K562 (cell line): ENCODE measurements around the gene CDC14B. TPM values are rescaled to one million over a fixed set of nuclear protein-coding genes. Genes with fewer than 3 reads are reported as not detected.
A peak's percentile ranks its signal among the peaks of the same experiment; 100 is the strongest.

Experiments
- ATAC-seq: fragments of 200-7000 bp; cut with Tn5 transposase; 3 replicates; pipeline ENCODE4 v1.9.1; 2020; ENCODE audit warnings: moderate library complexity
- BruUV-seq: library from RNA; stranded (reverse); fragments of 400-500 nt; replicated peaks from 2 replicates; lab custom pipeline; 2021; lab: Mats Ljungman, UMichigan
- CTCF ChIA-PET: fragments of 300-600 bp; formaldehyde crosslinking; extraction: SDS; loops from one replicate; lab custom pipeline; 2021; ENCODE audit warnings: low intra/inter-chr PET ratio; lab: Yijun Ruan, JAX
- POLR2A ChIA-PET: fragments of 300-600, 350-650 bp; sonication (Branson Sonifier 250); formaldehyde crosslinking; extraction: SDS; loops from one replicate; lab custom pipeline; 2021; ENCODE audit warnings: antibody characterized with exemption, inconsistent platforms; lab: Yijun Ruan, JAX
- DNase-seq, 4 experiments: peaks; one replicate each; pipeline versions ENCODE4 v3.0.0 to v3.0.0-alpha.2; 2011 to 2018; ENCODE audit warnings: low spot score in 3 of 4, mixed read lengths in 3 of 4; ENCODE audit errors: extremely low read depth in 1 of 4
- FAIRE-seq: peaks from 2 replicates; lab custom pipeline; 2011; peaks lifted over from hg19 to GRCh38; lab: Jason Lieb, UNC
- H2AFZ ChIP-seq: 2 replicates; pipeline ENCODE4 v1.6.0; 2011; ENCODE audit warnings: low read depth, low read length, control low read depth, inconsistent platforms
- H3K27ac ChIP-seq: fragments of 200-600 bp; 3 replicates; pipeline ENCODE4 v1.8.0; 2011; ENCODE audit warnings: low read depth, mild to moderate bottlenecking, control low read depth, inconsistent platforms, low read length, moderate library complexity, mixed read lengths; ENCODE audit errors: extremely low read depth
- H3K27me3 ChIP-seq, 2 experiments: fragments of 300-600 bp in 1 of 2; 2 replicates in 1 of 2; 3 replicates in 1 of 2; pipeline versions ENCODE4 v1.6.0 to v1.8.0; 2011; ENCODE audit warnings: inconsistent platforms in 2 of 2, low read length in 2 of 2, mild to moderate bottlenecking in 1 of 2, mixed read lengths in 1 of 2, moderate library complexity in 1 of 2; ENCODE audit not compliant: control insufficient read depth in 2 of 2, insufficient read depth in 2 of 2
- H3K36me3 ChIP-seq: fragments of 300-600 bp; 3 replicates; pipeline ENCODE4 v1.8.0; 2011; ENCODE audit warnings: mild to moderate bottlenecking, low read length, inconsistent platforms; ENCODE audit not compliant: control insufficient read depth, insufficient read depth
- H3K4me1 ChIP-seq, 2 experiments: fragments of 200-600 bp in 1 of 2; replicated peaks in 1 of 2; 2 replicates in 1 of 2; 3 replicates in 1 of 2; pipeline versions ENCODE4 v1.5.1 to v1.8.0; 2011; ENCODE audit warnings: inconsistent platforms in 2 of 2, low read length in 2 of 2, mild to moderate bottlenecking in 1 of 2, mixed read lengths in 1 of 2, moderate library complexity in 1 of 2; ENCODE audit not compliant: control insufficient read depth in 2 of 2, insufficient read depth in 2 of 2
- H3K4me2 ChIP-seq: 2 replicates; pipeline ENCODE4 v1.6.1; 2011; ENCODE audit warnings: low read length, control low read depth, inconsistent platforms, mixed read lengths; ENCODE audit not compliant: insufficient read depth
- H3K4me3 ChIP-seq: fragments of 200-600 bp; sonication (generic), shearing (Covaris generic); 2 replicates; pipeline ENCODE4 v1.5.1; 2016; ENCODE audit warnings: control low read depth, inconsistent platforms
- H3K79me2 ChIP-seq: fragments of 200-600 bp; 3 replicates; pipeline ENCODE4 v1.8.0; 2011; ENCODE audit warnings: low read length, inconsistent platforms; ENCODE audit not compliant: control insufficient read depth, insufficient read depth
- H3K9ac ChIP-seq, 2 experiments: 2 replicates each; pipeline versions ENCODE4 v1.6.0 to v1.6.1; 2011; ENCODE audit warnings: low read depth in 2 of 2, low read length in 2 of 2, control low read depth in 1 of 2, inconsistent platforms in 1 of 2, mild to moderate bottlenecking in 1 of 2, mixed read lengths in 1 of 2; ENCODE audit not compliant: insufficient read depth in 1 of 2
- H3K9me1 ChIP-seq: one replicate; pipeline ENCODE4 v1.6.0; 2011; ENCODE audit warnings: inconsistent platforms, mild to moderate bottlenecking, low read length, moderate library complexity; ENCODE audit not compliant: control insufficient read depth, insufficient read depth
- H3K9me3 ChIP-seq: replicated peaks from 2 replicates; pipeline ENCODE4 v1.5.1; 2011; ENCODE audit warnings: low read depth, low read length, inconsistent platforms; ENCODE audit not compliant: control insufficient read depth, insufficient read depth
- H4K20me1 ChIP-seq: replicated peaks from 2 replicates; pipeline ENCODE4 v1.6.1; 2011; ENCODE audit warnings: low read length, inconsistent platforms, mixed read lengths; ENCODE audit not compliant: control insufficient read depth, insufficient read depth
- C11orf30 ChIP-seq: fragments of 450-650 bp; IDR thresholded peaks from 2 replicates; pipeline ENCODE4 v1.6.1; 2016; ENCODE audit warnings: low read depth, mild to moderate bottlenecking
- KAT8 ChIP-seq: fragments of 450-650 bp; IDR thresholded peaks from 2 replicates; pipeline ENCODE4 v1.6.1; 2016; ENCODE audit warnings: low read depth, mild to moderate bottlenecking
- KHSRP ChIP-seq: fragments of 450-650 bp; IDR thresholded peaks from 2 replicates; pipeline ENCODE4 v1.6.1; 2017
- MAFF ChIP-seq: IDR thresholded peaks from 2 replicates; pipeline ENCODE4 v1.6.1; 2012; ENCODE audit warnings: low read length, improper control_type of control experiment
- MAFG ChIP-seq: fragments of 450-650 bp; conservative IDR thresholded peaks from 2 replicates; pipeline ENCODE4 v1.6.1; 2016; ENCODE audit warnings: missing genetic modification characterization, missing compliant biosample characterization
- MAFK ChIP-seq: IDR thresholded peaks from 2 replicates; pipeline ENCODE4 v1.6.1; 2011; ENCODE audit warnings: low read length, improper control_type of control experiment
- SRSF3 ChIP-seq: fragments of 200-400 bp; formaldehyde crosslinking; IDR thresholded peaks from 2 replicates; pipeline ENCODE4 v1.6.1; 2016; ENCODE audit warnings: mild to moderate bottlenecking, low read length, moderate library complexity; ENCODE audit not compliant: insufficient read depth
- YBX1 ChIP-seq: fragments of 450-650 bp; IDR thresholded peaks from 2 replicates; pipeline ENCODE4 v1.7.1; 2016; ENCODE audit warnings: mild to moderate bottlenecking
- ZNF316 ChIP-seq: fragments of 450-650 bp; IDR thresholded peaks from 2 replicates; pipeline ENCODE4 v1.6.1; 2016
- WGBS: fragments of 100-300 bp; shearing (Covaris generic); methylation state at CpG from one replicate; pipeline ENCODE4 v1.1.6; 2016; ENCODE audit warnings: low coverage, mixed read lengths; ENCODE audit not compliant: insufficient coverage; ENCODE audit errors: missing lambda C conversion rate; 5-methylcytosine and 5-hydroxymethylcytosine counted together
- in situ Hi-C: fragments of 300-500 bp; cut with MboI; formaldehyde crosslinking; loops from 4 replicates; pipeline ENCODE4 v1.15.0; 2018; ENCODE audit warnings: inconsistent platforms, mixed read lengths
- intact Hi-C: fragments of 100-400 bp; cut with micrococcal nuclease; formaldehyde crosslinking; loops from 2 replicates; pipeline ENCODE4 v1.14.2; 2022
- polyA plus RNA-seq, 8 experiments: library from polyadenylated mRNA; depleted of rRNA in 4 of 8; stranded (reverse) in 5 of 8; unstranded in 3 of 8; fragments of >200 nt; fragmentation: Nextera tagmentation in 2 of 8; fragmentation: Illumina TruSeq in 1 of 8; extraction: Ambion mirVana in 2 of 8; extraction: Trizol in 1 of 8; gene quantifications; 2 replicates each; pipeline versions ENCODE4 v1.2.1 to v1.2.3, GENCODE V29; 2011 to 2014; ENCODE audit warnings: inconsistent platforms in 1 of 8, missing spikeins in 1 of 8
- total RNA-seq, 7 experiments: library from RNA; depleted of rRNA in 6 of 7; stranded (reverse); fragments of >200 nt in 6 of 7; fragmentation: Illumina TruSeq in 2 of 7; extraction: Trizol in 2 of 7; gene quantifications; 2 replicates each; pipeline versions ENCODE4 v1.2.1 to v1.2.3, GENCODE V29; 2011 to 2021; ENCODE audit warnings: low replicate concordance in 1 of 7
- TF ChIP-seq, protein P1 (sequence below): fragments of 250-450 bp; sonication (Bioruptor Pico); IDR thresholded peaks from 2 replicates; pipeline ENCODE4 v1.8.0; 2022; ENCODE audit warnings: moderate library complexity, mild to moderate bottlenecking, inconsistent platforms

Gene CDC14B
- total and polyA plus RNA-seq, 9 of the 15 experiments (the other 6 are each of a cell fraction or from before 2014, with no cell fraction given), result 1.4 to 6.0 (median 3.8) TPM

DNA sequence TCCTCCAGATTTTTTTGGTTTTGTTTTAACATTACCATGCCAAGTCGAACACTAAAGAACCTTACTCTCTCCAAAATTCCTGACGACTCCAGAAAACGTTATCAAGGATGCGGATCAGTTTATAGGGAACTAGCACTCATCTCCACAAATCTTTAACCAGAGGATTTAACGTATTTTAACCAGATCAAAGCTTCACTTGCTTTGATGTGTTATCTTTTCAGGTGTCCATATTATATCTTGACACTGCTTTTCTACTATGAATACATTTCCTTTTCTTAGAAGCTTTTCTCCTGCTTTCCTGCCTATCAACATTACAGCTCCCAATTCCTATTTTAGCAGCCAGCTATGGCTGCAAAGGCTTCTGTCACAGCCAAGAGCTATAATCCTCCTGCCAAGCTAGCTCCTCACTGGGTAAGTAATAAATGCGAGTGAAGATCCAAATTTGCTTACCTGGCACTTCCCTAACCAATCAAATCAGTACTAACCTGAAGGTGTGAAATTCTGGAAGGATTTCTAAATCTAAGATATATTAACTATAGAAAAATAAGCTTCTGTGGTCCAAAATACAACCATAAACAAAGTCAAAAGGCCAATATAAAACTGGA lies 60.2 kb downstream of the CDC14B start:
- POLR2A ChIA-PET, result interaction anchor here (0.7 kb wide), 1 partner anchor 39 kb away, joined by 3 read pairs; no protein-coding TSS in a partner anchor
- peaks cover 0 to 6% of the 10 kb centered on the region in 2 experiments; a peak in 1 of 5 replicates for H3K27me3 ChIP-seq
- 28% methylated on average over 6 of the region's 6 CpGs for WGBS
- H3K4me1 ChIP-seq, result peaks cover 0 to 3% of the 10 kb centered on the region in 2 experiments; a peak in 1 of 5 replicates
- ATAC-seq, result no peak
- no peak overlapping the region for H3K4me2 ChIP-seq
- H2AFZ ChIP-seq, result no peak overlapping the region
- H3K9ac ChIP-seq, result no peak overlapping the region
- no peaks in the 10 kb centered on the region for H3K79me2 ChIP-seq
- no peaks in the 10 kb centered on the region for H3K36me3 ChIP-seq
- no peak for DNase-seq
- intact Hi-C loops (no loop called here), in situ Hi-C loops (no loop called here)
- no peak for FAIRE-seq
- CTCF ChIA-PET, result no interaction called here
- H4K20me1 ChIP-seq, result no peaks in the 10 kb centered on the region
- H3K9me1 ChIP-seq, result no peaks in the 10 kb centered on the region
- no peak overlapping the region for H3K4me3 ChIP-seq
- no TSS peak for BruUV-seq
- TF ChIP-seq MAFF (peak; percentile 45), KHSRP (no peak), C11orf30 (0 out of 2 replicates have a peak, but pooled peaks have one; percentile 13), YBX1 (no peak), MAFG (tag) (0 out of 2 replicates have a peak, but pooled peaks have one; percentile 16), ZNF316 (peak; percentile 57), KAT8 (no peak), MAFK (0 out of 2 replicates have a peak, but pooled peaks have one; percentile 36), SRSF3 (no peak)
- TF ChIP-seq, protein P1, sequence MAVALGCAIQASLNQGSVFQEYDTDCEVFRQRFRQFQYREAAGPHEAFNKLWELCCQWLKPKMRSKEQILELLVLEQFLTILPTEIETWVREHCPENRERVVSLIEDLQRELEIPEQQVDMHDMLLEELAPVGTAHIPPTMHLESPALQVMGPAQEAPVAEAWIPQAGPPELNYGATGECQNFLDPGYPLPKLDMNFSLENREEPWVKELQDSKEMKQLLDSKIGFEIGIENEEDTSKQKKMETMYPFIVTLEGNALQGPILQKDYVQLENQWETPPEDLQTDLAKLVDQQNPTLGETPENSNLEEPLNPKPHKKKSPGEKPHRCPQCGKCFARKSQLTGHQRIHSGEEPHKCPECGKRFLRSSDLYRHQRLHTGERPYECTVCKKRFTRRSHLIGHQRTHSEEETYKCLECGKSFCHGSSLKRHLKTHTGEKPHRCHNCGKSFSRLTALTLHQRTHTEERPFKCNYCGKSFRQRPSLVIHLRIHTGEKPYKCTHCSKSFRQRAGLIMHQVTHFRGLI, result no peak
- no peaks in the 10 kb centered on the region for H3K9me3 ChIP-seq
- H3K27ac ChIP-seq, result no peak overlapping the region
